ES-I3 (cell line): ENCODE measurements around the gene TMEM161A.
"Not testable (repeated sequence)": the region's sequence is repeated elsewhere in the genome, so short reads cannot be mapped to it uniquely, and the experiment has no call there.

Experiments used
- H3K36me3 ChIP-seq: 2 replicates; pipeline ENCODE4 v1.6.1; 2013; ENCODE audit warnings: mild to moderate bottlenecking, low read length, control low read depth, moderate library complexity; ENCODE audit not compliant: insufficient read depth
- H3K4me1 ChIP-seq: 2 replicates; pipeline ENCODE4 v1.6.1; 2013; ENCODE audit warnings: mild to moderate bottlenecking, control low read depth, low read length; ENCODE audit not compliant: insufficient read depth
- H3K9ac ChIP-seq: 2 replicates; pipeline ENCODE4 v1.6.1; 2013; ENCODE audit warnings: low read depth, mild to moderate bottlenecking, low read length, moderate library complexity
- H3K9me3 ChIP-seq: 2 replicates; pipeline ENCODE4 v1.6.1; 2013; ENCODE audit warnings: mild to moderate bottlenecking, low read length, moderate library complexity; ENCODE audit not compliant: control insufficient read depth, insufficient read depth

Gene TMEM161A

DNA sequence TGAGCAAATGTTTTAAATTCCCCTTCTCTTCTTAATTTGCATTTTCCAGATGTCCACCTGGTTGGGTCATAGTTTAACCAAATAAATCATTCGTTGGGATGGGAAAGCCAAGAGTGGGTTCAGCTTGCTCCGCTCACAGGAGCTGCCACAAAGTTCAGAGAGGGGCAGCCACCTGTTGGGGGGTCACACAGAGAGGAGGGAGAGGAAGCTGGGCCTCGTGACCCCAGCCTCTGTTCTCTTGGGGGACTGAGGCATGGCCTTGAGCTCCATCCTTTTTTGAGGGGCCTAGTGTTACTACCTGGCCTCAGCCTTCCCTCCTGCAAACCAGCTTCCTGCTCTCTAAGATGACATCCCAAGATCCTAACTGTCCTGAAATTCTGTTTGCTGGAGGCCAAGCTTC is 29.3 kb upstream of the TMEM161A start:
- no peaks in the 10 kb centered on the region for H3K9me3 ChIP-seq
- H3K4me1 ChIP-seq: peaks cover 10% of the 10 kb centered on the region
- H3K9ac ChIP-seq: no peak overlapping the region
- H3K36me3 ChIP-seq: no peaks in the 10 kb centered on the region

DNA sequence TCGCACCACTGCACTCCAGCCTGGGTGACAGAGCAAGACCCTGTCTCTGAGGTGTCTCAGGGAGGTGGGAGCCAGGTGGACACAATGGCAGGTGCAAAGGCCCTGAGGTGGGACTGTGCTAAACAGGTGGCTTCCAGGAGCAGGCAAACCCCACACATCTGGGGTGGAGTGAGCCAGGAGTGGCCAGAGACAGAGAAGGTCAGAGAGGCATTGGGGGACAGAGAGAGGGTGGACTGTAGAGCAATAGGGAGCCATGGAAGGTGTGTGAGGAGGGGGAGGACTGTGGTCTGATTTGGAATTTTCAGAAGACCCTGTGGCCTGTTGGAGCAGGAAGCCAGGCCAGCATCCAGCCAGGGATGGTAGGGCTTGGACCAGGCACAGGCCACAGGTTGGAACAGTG is 27.1 kb upstream of the TMEM161A start:
- H3K9me3 ChIP-seq: no peaks in the 10 kb centered on the region
- no peaks in the 10 kb centered on the region; the same call in 1 of the 2 replicates for H3K4me1 ChIP-seq
- H3K9ac ChIP-seq: no peak overlapping the region
- H3K36me3 ChIP-seq: no peaks in the 10 kb centered on the region

DNA sequence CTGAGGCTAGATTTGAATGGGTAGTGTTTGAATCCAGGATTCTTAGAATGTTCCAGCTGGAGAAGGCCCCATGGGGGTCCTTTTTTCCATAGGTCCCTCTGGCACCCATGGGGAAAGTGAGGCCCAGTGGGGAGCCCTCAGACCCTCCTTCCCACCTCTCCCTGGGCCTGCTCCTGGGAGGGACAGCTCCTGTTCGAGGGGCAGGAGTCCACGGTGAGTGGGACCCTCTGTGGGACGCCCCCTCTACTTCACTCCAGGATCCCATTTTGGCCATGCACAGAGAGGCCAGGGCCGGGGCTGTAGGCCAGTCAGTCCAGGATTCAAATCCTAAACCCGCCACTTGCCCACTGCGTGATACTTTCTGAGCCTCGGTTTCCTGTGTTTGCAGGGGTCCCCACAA is 24.2 kb upstream of the TMEM161A start:
- no peaks in the 10 kb centered on the region for H3K4me1 ChIP-seq
- no peak overlapping the region for H3K9ac ChIP-seq
- H3K36me3 ChIP-seq: no peaks in the 10 kb centered on the region
- H3K9me3 ChIP-seq: no peaks in the 10 kb centered on the region

DNA sequence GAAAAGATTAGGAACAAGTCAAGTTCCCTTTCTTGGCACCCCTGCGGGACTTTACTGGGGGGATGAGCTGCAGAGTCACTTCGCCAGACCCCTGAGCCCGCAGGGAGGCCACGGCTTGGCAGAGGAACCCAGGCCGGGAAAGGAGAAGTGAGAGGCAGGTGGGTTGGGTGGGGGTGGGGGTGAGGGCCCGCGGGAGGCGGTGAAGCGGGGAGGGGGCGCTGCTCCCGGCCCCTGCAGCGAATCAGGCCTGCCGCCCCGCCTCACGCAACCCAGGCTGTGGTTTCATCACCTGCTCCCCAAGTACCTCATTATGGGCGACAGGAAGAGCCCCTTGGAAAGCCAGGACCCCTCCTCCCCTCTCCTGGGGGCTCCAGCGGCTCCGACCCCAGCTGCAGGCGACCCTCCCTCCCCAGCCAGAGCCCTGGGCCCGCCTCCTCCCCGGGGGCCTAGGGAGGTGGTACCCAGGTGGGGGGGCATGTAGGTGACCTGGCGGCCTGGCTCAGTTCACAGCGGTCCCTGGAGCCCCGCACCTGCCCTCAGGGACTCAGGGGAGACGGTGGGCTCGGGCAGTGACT is 22.3 kb upstream of the TMEM161A start:
- no peaks in the 10 kb centered on the region for H3K36me3 ChIP-seq
- no peaks in the 10 kb centered on the region for H3K9me3 ChIP-seq
- no peaks in the 10 kb centered on the region for H3K4me1 ChIP-seq
- H3K9ac ChIP-seq: peak overlapping the region; percentile 13; the same call in 1 of the 2 replicates

DNA sequence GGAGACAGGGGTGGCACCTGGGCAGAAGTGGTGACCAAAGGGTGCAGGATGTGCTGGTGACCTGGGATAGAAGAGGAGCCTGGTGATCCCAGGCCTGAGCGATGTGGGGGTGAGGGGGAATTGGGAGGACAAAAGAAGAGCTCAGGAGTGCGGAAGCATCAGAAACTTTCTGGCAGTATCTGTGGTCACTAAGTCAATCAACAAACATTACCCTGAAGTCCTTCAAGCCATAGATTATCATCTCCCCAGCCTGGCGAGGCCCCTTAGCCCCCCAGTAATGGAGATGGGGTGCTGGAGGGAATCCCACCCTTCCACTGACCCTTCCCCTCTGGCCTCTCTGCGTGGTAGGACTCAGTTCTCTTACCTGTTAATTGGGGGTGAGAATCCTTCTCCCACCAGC is 21.3 kb upstream of the TMEM161A start:
- no peaks in the 10 kb centered on the region for H3K36me3 ChIP-seq
- H3K4me1 ChIP-seq: no peaks in the 10 kb centered on the region
- H3K9me3 ChIP-seq: no peaks in the 10 kb centered on the region
- no peak overlapping the region for H3K9ac ChIP-seq

DNA sequence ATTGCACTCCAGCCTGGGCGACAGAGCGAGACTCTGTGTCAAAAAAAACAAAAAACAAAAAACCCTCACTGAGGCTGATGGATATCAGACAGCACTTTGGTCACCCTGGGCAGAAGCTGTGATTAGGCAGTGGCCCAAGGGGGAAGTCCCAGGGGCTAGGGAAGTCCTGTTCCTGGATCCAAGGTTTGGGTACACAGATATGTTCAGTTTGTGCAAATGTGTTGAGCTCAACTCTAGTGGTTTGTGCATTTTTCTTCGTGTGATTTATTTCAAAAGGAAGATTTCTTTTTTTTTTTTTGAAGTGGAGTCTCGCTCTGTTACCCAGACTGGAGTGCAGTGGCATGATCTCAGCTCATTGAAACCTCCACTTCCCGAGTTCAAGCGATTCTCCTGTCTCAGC is 19.5 kb upstream of the TMEM161A start:
- no peaks in the 10 kb centered on the region for H3K4me1 ChIP-seq
- H3K36me3 ChIP-seq: no peaks in the 10 kb centered on the region

DNA sequence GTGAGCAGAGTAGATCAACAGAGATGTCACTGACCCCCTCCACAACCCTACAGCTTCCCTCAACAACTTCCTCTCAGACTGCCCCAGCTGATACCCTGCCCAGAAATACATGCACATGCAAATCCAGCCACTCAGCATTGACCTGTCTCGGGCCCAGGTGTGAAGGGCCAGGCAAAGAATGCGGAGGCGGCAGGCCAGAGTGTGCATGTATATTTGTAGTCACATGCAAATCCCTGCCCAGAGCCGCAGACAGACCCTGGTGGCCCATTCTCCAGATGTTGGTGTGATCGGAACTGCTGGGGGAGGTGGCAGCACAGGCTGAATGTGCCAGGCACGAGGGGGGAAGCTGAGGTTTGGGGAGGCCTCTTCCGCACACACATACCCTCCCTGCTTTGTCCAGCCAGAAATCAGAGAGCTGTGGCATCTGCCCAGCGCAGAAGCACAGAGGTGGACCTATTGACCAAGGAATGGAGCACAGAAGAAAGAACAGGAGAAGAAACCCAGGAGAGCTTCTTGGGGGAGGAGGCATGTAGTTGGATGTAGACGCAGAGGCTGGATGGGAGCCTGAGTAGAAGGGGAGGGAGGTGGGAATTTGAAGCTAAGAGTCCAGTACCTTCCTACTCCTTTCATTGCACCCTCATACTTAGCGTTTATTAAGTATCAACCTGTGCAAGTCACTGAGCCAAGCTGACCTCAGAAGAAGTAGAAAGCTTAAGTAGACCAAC is 17.4 kb upstream of the TMEM161A start:
- no peaks in the 10 kb centered on the region for H3K36me3 ChIP-seq
- H3K9me3 ChIP-seq: no peaks in the 10 kb centered on the region
- no peaks in the 10 kb centered on the region for H3K4me1 ChIP-seq
- no peak overlapping the region for H3K9ac ChIP-seq

More for the DNA sequence above, 19.5 kb upstream of the TMEM161A start:
- Histone ChIP-seq H3K9me3 (no peaks in the 10 kb centered on the region), H3K9ac (no peak overlapping the region)

DNA sequence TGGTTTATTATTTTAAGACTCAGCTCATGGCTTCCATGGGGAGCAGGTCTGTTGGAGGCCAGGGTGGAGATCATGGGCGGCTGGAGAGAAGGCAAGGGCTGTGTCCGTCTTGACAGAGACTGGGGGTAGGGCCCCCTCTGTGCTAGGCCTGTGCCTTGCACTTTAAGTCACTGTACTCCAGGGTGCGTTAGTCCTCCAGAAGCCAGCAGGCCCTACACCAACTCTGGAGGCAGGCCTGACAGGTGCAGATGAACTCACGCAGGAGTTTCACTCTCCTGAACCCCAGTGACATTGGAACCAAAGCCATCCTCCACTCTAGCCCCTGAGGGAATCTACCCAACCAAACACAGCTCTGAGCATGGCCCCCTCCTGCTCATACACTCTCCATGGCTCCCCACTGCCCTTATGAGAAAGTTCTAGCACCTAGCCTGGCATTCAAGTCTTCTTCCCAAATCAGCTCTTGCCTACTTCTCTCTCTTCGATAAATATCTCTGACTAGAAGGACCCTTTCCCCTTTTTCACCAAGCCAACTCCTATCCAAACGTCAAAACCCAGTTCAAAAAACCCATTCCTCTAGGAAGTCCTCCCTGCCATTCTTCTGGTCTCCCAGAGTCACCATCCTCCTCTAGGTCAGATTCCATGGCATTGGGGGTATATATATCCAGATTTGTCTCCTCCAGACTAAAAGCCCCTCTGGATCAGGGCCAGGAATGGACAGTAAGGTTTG is 16.7 kb upstream of the TMEM161A start:
- no peaks in the 10 kb centered on the region for H3K9me3 ChIP-seq
- H3K36me3 ChIP-seq: no peaks in the 10 kb centered on the region
- no peak overlapping the region for H3K9ac ChIP-seq
- no peaks in the 10 kb centered on the region for H3K4me1 ChIP-seq

DNA sequence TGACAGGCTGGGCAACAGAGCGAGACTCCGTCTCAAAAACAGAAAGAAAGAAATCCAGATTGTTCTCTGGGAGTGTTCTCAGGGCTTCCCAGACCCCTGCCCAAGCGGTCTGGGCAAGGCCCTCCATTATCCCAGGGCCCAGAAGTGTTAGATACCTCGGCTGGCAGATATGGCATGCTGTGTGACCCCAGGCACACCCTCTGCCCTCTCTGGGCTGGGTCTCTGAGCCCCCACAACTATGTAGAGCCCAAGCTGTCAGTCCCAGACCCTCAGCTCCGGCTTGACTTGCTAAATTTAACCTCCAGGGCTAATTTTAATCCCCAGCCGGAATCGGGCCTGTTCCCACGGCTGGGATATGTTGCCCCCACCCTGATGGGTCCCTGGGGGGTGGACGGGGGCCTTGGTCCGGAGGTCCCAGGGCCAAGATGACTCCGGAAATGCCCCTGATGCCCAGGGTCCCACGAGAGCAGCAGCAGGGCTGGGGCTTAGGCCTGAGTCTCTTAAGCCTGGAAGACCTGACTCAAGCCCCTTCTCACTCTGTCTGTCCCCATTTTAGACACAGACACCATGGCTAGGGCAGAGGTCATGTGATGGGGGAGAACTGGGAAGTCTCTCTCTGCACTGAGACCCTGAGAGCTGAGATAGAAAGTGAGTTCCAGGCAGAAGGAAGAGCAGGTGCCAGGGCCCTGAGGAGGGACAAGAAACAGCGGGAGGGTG is 14.5 kb upstream of the TMEM161A start:
- H3K9me3 ChIP-seq: no peaks in the 10 kb centered on the region
- H3K36me3 ChIP-seq: no peaks in the 10 kb centered on the region
- no peak overlapping the region for H3K9ac ChIP-seq
- no peaks in the 10 kb centered on the region for H3K4me1 ChIP-seq

DNA sequence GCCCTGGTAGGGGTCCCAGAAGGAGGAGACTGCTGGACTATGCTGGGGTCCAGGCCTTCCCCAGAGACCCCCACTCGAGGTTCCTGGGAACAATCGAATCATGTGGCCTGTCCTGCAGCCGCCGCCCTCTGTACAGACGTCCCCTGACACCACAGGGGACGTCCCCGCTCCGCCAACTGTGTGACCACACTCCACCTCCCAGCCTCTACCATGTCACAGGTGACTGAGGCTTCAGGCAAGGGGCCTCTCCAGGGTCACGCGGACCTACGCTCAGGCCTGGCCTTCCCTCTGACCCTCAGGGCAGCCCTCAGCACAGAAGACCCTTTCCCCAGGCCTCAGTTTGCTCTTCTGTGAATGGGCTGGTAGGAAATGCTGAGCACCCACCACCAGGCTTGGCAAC is 13.1 kb upstream of the TMEM161A start:
- no peaks in the 10 kb centered on the region for H3K4me1 ChIP-seq
- H3K36me3 ChIP-seq: no peaks in the 10 kb centered on the region
- H3K9ac ChIP-seq: no peak overlapping the region
- H3K9me3 ChIP-seq: no peaks in the 10 kb centered on the region

DNA sequence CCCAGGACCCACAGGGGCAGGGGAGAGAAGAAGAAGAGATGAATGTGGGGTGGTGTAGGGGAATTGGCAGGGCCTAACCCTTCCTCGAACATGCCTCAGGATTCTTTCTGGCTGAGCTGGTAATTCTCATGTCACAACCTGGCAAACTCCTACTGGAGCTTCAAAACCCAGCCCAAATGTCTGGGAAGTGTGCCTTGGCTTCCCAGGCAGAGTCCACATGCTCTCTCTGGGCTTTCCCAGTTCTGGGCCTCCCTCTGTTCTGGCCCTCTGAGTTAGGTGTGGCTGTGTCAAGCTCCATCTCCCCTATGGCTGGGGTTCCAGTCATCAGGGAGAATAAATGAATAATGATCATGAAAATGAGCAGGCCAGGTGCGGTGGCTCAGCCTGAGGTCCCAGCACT is 11.2 kb upstream of the TMEM161A start:
- H3K9me3 ChIP-seq: no peaks in the 10 kb centered on the region
- no peak overlapping the region for H3K9ac ChIP-seq
- no peaks in the 10 kb centered on the region for H3K4me1 ChIP-seq
- no peaks in the 10 kb centered on the region for H3K36me3 ChIP-seq

DNA sequence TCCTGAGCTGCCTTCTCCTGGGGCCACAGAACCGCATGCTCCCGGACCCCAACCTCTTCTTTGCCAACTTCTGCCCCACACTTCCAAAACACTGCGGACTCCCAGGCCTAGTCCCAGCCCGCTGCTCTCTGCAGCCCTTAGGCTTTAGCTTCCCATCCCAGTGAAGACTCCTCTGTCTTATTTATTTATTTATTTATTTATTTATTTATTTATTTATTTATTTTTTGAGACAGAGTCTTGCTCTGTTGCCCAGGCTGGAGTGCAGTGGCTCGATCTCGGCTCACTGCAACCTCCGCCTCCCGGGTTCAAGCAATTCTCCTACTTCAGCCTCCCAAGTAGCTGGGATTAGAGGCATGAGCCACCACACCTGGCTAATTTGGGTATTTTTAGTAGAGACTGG is 10.2 kb upstream of the TMEM161A start:
- not testable (repeated sequence) for H3K4me1 ChIP-seq, H3K9me3 ChIP-seq, H3K9ac ChIP-seq, H3K36me3 ChIP-seq

DNA sequence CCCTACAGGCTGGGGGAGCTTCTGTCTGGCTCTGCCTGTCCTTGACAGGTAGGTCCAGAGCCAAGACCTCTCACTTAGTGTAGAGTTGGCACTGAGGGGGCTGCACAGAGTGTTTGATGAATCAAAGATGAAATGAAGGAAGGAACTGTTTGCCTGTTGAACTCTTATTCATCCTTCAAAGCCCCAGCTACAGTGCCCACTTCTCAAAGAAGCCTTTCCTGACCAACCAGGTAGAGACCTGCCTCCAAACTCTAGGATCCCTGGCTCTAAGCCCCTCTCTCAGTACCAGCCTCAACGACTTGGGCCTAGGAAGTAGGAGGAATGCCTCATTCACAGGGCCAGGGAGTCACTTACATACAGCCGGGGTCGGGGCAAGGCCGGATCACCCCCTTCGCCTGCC is 9.1 kb upstream of the TMEM161A start:
- no peaks in the 10 kb centered on the region for H3K4me1 ChIP-seq
- no peak overlapping the region for H3K9ac ChIP-seq
- H3K36me3 ChIP-seq: no peaks in the 10 kb centered on the region
- H3K9me3 ChIP-seq: no peaks in the 10 kb centered on the region

DNA sequence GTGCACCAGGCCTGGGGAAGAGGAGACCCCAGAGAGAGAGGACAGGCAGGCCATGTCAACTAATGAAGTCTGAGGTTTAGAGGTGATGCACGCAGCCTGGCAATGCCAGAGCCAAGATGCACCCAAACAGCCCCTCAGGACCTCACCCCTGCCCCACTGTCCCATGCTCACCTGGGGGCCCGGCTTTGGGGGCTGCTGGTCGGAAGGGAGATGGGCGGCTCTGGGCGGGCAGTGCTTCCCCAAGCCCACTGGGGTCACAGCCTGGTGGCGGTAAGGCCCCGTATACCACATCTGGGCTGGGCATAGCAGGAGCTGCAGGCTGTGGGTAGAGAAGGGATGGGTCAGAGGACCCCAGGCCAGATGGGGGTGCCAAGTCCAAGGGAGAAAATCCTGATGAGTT is 8.6 kb upstream of the TMEM161A start:
- no peaks in the 10 kb centered on the region for H3K36me3 ChIP-seq
- H3K9me3 ChIP-seq: no peaks in the 10 kb centered on the region
- H3K4me1 ChIP-seq: no peaks in the 10 kb centered on the region
- no peak overlapping the region for H3K9ac ChIP-seq
